ENCODE measurements around the gene RAB27B.

Gene RAB27B

GRCh38 chr18:54787616-54788015 is 40.7 kb upstream of the RAB27B start:
- ATAC-seq: peak; percentile 72
- no peak for TF ChIP-seq ZC3H10 (CRISPR knock-in tag; IDR thresholded peaks at IDR 0.05)
- TF ChIP-seq BACH2 (CRISPR knock-in tag; IDR thresholded peaks at IDR 0.05; ENCODE audit: borderline replicate concordance): no peak
- TF ChIP-seq, protein P1, sequence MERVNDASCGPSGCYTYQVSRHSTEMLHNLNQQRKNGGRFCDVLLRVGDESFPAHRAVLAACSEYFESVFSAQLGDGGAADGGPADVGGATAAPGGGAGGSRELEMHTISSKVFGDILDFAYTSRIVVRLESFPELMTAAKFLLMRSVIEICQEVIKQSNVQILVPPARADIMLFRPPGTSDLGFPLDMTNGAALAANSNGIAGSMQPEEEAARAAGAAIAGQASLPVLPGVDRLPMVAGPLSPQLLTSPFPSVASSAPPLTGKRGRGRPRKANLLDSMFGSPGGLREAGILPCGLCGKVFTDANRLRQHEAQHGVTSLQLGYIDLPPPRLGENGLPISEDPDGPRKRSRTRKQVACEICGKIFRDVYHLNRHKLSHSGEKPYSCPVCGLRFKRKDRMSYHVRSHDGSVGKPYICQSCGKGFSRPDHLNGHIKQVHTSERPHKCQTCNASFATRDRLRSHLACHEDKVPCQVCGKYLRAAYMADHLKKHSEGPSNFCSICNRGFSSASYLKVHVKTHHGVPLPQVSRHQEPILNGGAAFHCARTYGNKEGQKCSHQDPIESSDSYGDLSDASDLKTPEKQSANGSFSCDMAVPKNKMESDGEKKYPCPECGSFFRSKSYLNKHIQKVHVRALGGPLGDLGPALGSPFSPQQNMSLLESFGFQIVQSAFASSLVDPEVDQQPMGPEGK (CRISPR knock-in tag; IDR thresholded peaks at IDR 0.05; ENCODE audit: borderline replicate concordance): no peak
- TF ChIP-seq ISL1 (CRISPR knock-in tag; IDR thresholded peaks at IDR 0.05): peak; percentile 61
- no peak for TF ChIP-seq TOX (CRISPR knock-in tag; IDR thresholded peaks at IDR 0.05; ENCODE audit: borderline replicate concordance)

GRCh38 chr18:54790109-54790508 is 38.2 kb upstream of the RAB27B start:
- TF ChIP-seq ZFP30 (CRISPR knock-in tag; IDR thresholded peaks at IDR 0.05) (no peak), ISL1 (CRISPR knock-in tag; IDR thresholded peaks at IDR 0.05) (peak; percentile 34)
- ATAC-seq: peak; percentile 62

DNA sequence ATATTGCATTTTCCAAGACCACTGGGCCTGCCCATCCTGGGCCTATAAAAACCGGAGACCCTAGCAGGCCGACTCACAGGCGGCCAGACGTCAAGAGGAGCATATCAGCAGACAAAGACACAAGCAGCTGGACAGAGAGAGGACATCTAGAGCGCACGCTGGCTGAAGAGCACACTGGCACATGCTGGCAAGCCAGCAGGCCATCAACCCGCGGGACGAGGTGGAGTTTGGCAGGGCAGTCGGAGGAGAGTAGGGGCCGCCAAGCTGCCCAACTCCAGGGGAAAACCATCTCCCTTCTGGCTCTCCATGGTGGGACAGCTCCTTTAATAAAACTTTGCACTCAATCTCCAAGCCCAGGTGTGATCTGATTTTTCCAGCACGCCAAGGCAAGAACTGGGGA is 36.6 kb upstream of the RAB27B start:
- ATAC-seq: no peak
- TF ChIP-seq SNAI2 (CRISPR knock-in tag; IDR thresholded peaks at IDR 0.05) (no peak), OSR1 (CRISPR knock-in tag; IDR thresholded peaks at IDR 0.05) (no peak), ESRRG (CRISPR knock-in tag; IDR thresholded peaks at IDR 0.05) (no peak)
- TF ChIP-seq, protein P2, sequence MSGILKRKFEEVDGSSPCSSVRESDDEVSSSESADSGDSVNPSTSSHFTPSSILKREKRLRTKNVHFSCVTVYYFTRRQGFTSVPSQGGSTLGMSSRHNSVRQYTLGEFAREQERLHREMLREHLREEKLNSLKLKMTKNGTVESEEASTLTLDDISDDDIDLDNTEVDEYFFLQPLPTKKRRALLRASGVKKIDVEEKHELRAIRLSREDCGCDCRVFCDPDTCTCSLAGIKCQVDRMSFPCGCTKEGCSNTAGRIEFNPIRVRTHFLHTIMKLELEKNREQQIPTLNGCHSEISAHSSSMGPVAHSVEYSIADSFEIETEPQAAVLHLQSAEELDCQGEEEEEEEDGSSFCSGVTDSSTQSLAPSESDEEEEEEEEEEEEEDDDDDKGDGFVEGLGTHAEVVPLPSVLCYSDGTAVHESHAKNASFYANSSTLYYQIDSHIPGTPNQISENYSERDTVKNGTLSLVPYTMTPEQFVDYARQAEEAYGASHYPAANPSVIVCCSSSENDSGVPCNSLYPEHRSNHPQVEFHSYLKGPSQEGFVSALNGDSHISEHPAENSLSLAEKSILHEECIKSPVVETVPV (CRISPR knock-in tag; IDR thresholded peaks at IDR 0.05): no peak

DNA sequence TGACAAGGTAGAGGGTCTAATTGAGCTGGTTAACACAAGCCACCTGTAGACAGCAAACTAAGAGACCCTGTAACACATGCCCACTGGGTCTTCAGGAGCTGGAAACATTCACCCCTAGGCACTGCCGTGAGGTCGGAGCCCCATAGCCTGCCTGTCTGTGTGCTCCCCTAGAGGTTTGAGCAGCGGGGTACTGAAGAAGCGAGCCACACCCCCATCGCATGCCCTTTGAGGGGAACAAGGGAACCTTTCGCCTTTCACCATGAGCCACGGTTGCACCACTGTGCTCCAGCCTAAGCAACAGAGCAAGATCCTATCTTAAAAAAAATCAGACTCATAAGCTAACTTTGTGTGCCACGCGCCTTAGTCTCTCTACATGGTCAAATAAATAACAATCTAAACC is 36.2 kb upstream of the RAB27B start:
- TF ChIP-seq, protein P2 (CRISPR knock-in tag; IDR thresholded peaks at IDR 0.05): no peak
- TF ChIP-seq GLIS3 (CRISPR knock-in tag; IDR thresholded peaks at IDR 0.05) (no peak), TSHZ2 (CRISPR knock-in tag; IDR thresholded peaks at IDR 0.05) (no peak), RARB (CRISPR knock-in tag; IDR thresholded peaks at IDR 0.05) (no peak), ESRRG (CRISPR knock-in tag; IDR thresholded peaks at IDR 0.05) (no peak), CSDC2 (CRISPR knock-in tag; IDR thresholded peaks at IDR 0.05) (no peak), ZNF565 (CRISPR knock-in tag; conservative IDR thresholded peaks at IDR 0.05; ENCODE audit: low read depth) (no peak), TCF4 (CRISPR knock-in tag; IDR thresholded peaks at IDR 0.05; ENCODE audit: borderline replicate concordance) (no peak), ARNTL (CRISPR knock-in tag; IDR thresholded peaks at IDR 0.05; ENCODE audit: borderline replicate concordance, low read depth) (no peak), PPARA (CRISPR knock-in tag; IDR thresholded peaks at IDR 0.05; ENCODE audit: borderline replicate concordance) (no peak), BACH2 (CRISPR knock-in tag; IDR thresholded peaks at IDR 0.05; ENCODE audit: borderline replicate concordance) (no peak), ZNF8 (CRISPR knock-in tag; IDR thresholded peaks at IDR 0.05) (no peak)
- TF ChIP-seq, protein P1 (CRISPR knock-in tag; IDR thresholded peaks at IDR 0.05; ENCODE audit: borderline replicate concordance): no peak
- no peak for ATAC-seq

Data from SK-N-SH treated with all-trans-retinoic acid at 6 μM for 48 hours (cell line).